ENCODE results near the gene PPY.
"Not testable (repeated sequence)": the region's sequence is repeated elsewhere in the genome, so short reads cannot be mapped to it uniquely, and the experiment has no call there.

Gene PPY

GRCh38 chr17:43962479-43962878 lies 20.2 kb upstream of the PPY start:
- DNase-seq = no peak

- DNase-seq = no peak
These were observed 19.7 kb upstream of the PPY start for GRCh38 chr17:43961954-43962353.

- not testable (repeated sequence) for DNase-seq
These were observed 19.0 kb upstream of the PPY start for GRCh38 chr17:43961292-43961691.

GRCh38 chr17:43958748-43959352 lies 16.6 kb upstream of the PPY start:
- no peak for DNase-seq

- DNase-seq = no peak
These were observed 13.9 kb upstream of the PPY start for GRCh38 chr17:43956222-43956621.

GRCh38 chr17:43953746-43954145 lies 11.5 kb upstream of the PPY start, which contains the start of gene PYY:
Gene PYY, minus strand, starts transcription at chr17:43953940. Its CDS starts 457 bp downstream, at chr17:43953483.
- no peak for DNase-seq

DNA sequence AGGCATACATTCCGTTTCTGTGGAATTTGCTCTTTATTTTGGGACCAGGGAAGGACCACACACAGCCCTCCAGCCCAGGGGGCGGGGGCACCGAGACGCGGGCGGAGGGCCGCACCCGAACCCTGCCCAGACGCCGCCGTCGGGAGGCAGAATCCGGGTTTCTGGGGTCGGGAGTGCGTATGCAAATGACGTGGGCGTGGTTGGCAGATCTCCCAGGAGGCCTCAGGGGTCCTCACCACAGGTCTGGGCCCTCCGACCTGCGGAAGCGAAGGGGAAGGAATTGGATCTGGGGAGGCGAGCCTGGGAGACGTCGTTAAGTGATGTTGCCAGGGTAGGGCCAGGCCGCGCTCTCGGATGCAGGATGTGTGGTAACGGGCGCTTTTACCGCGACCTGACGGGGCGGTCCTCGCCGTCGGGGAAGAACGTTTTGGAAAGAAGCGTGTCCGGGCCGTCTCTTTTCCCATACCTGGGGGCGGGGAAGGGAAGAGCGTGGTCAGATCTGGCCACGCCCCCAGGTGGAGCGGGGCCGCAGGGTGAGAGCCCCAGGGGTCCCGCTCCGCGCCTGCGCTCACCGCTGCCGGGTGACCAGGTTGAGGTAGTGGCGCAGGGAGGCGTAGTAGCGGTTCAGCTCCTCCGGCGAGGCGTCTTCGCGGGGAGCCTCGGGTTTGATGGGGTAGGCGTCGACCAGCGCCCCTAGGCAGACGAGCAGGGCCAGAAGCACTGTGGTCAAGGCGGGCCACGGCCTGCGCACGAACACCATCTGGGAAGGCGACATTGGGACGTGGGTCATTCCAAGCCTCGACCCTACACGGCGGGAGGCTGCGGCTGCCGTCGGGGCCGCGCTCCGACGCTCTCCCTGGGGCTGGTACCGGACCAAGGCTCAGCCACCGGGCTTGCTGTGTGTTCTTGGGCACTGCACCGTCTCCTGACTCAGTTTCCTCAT lies 10.7 kb upstream of the PPY start:
- no peak for DNase-seq

DNA sequence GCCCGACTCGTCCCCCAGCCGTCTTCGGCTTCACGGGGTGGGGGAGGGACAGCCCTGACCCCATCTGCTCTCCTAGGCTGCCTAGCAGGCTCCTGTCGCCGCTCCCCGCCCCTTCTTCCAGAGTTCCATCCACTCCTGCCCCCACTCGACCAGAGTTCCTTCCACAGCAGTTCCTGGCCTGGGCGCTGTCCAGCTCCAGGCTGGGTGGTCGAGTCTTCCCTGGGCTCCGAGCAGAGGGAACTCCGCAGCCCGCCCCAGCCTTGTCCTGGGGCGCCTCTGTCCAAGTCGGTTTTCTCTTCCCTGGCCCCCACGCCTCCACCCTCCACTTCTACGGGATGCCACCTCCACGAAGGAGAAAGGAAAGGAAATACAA lies 10.1 kb upstream of the PPY start:
- no peak for DNase-seq

DNA sequence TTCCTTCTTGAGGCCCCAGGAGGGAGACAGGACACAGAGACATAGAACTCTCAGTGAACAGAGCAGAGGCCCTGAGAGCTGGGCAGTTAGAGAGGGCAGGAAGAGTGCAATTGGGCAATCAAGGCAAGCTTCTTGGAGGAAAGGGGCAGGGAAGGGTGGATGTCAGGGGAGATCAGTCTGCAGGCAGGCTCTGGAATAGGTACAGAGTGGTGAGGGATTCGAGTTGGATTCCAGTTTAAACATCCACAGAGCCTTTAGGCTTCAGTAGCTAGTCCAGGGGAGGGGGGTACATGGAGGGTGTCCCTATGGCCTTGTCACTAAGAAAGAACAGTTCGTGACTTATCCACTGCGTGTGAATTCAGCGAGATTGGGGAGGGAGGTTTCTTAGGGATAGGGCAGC lies 9.5 kb upstream of the PPY start:
- DNase-seq = no peak

- no peak for DNase-seq
These were observed 8.3 kb upstream of the PPY start for GRCh38 chr17:43950554-43950953.

DNA sequence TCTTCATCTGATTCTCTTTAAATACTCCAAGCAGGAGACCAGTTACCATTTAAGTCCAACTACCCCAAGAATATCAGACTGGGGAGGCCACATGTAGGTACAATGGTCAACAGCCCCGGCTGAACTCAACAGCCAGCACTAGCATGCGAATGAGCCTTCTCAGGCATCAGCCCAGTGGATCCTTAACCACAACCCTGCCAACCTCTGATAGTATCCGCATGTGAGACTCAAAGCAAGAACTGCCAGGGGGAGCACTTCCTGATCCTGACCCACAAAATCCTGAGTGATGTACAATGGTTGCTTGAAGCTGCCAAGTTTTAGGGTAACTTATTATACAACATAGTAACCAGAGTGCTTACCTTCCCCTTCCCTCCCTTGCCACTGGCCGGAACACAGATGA lies 7.5 kb upstream of the PPY start:
- DNase-seq = no peak

DNA sequence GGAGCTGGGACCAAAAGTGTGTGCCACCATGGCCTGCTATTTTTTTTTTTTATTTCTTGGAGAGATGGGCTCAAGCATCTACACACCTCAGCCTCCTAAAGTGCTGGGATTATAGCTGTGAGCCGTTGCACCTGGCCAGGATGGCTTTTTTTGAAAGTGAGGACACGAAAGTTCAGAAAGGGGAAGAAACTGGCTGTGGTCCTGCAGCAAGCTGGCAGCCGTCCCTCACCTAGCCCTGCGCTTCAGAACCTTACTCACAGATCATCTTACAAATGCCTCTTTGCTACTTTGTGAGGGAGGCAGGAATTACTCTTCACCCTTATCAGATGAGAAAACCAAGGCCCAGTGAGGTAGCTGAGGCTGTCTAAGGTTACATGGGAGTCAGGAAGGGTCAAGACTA lies 4.5 kb upstream of the PPY start:
- DNase-seq = no peak

DNA sequence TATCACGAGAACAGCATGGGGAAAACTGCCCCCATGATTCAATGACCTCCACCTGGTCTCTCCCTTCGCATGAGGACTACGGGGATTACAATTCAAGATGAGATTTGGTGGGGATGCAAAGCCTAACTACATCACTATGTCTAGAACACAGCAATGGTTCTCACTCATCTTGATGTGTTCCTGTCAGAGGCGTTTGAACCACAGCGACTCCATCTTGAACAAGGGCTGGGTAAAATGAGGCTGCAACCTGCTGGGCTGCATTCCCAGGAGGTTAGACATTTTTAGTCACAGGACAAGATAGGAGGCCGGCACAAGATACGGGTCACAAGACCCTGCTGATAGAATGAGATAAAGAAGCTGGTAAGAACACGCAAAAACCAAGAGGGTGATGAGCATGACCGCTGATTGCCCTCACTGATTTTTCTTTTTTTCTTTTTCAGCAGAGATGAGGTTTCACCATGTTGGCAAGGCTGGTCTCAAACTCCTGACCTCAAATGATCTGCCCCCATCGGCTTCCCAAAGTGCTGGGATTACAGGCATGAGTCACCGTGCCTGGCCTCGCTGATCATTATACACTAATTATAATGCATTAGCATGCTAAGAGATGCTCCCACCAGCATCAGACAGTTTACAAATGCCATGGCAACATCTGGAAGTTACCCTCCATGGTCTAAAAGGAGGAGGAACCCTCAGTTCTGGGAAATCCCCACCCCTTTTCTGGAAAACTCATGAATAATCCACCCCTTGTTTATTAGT lies 3.0 kb upstream of the PPY start:
- no peak for DNase-seq

GRCh38 chr17:43940630-43941029 lies 1.6 kb downstream of the PPY start:
- no peak for DNase-seq

GRCh38 chr17:43939886-43940285 lies 2.4 kb downstream of the PPY start:
- DNase-seq = no peak

DNA sequence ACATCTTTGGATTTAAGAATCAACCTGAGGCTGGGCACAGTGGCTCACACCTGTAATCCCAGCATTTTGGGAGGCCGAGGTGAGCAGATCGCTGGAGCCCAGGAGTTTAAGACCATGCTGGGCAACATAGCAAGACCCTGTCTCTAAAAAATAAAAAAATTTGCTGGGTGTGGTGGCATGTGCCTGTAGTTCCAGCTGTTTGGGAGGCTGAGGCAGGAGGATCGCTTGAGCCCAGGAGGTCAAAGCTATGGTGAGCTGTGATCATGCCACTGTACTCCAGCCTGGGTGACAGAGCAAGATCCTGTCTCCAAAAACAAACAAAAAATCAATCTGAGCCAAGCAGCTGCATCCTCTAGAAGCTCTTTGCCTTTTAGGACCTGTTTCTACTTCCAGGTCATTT lies 2.8 kb downstream of the PPY start:
- DNase-seq = not testable (repeated sequence)

GRCh38 chr17:43938838-43939182 lies 3.5 kb downstream of the PPY start:
- no peak for DNase-seq

DNA sequence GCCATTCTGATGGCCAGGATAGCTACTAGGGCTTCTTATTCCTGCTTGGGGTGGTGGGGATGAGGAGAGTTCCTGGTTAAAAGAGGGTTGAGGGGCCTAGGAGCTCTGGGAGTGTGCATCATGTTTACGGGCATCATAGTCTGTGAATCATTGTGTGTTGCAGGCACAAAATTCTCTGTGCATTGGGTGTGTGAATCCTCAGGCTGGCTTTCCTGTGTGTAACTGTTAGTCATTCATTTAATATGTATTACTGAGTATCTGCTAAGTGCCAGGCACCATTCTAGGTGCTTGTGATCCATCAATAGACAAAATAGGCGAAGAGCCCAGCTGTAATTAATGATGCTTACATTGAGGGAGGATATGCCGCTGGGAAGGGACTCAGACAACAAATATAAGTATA lies 5.8 kb downstream of the PPY start:
- no peak for DNase-seq

DNA sequence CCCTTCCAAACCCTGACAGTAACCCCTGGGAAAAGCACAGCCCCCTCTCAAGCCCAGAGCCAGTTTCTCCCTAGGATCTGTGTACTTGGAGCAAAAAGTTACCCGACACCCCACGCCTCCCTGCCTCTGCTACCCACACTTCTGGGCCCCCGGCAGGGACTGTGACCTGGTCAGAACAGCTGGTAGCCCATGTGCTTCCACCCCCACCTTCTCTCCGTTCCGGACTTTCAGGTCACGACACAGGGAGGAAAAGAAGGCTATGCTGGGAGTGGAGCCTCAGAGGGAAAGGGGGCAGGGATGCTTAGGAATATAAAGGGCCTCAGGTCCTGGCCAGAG lies 6.4 kb downstream of the PPY start:
- no peak for DNase-seq

- no peak for DNase-seq
These were observed 6.9 kb downstream of the PPY start for GRCh38 chr17:43935204-43935925.

DNA sequence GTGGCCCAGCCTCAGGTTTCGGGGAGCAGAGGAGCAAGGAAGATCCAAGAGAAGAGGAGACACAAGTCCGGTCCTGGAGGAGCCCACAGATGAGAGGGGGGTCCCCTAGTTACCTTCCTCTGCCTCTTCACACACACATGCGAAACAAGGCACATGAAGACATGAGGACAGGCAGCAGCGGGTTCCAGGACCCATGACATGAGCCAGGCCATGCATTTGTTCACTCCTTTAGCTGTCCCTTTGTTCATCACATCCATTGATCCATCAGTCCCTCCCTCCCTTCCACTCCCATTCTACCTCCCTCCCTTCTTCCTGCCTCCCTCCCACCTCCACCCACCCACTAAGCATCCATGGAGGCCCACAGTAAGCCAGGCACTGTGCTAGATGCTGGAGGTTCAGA lies 9.4 kb downstream of the PPY start:
- no peak for DNase-seq

- DNase-seq = no peak
These were observed 9.9 kb downstream of the PPY start for GRCh38 chr17:43932357-43932756.

DNA sequence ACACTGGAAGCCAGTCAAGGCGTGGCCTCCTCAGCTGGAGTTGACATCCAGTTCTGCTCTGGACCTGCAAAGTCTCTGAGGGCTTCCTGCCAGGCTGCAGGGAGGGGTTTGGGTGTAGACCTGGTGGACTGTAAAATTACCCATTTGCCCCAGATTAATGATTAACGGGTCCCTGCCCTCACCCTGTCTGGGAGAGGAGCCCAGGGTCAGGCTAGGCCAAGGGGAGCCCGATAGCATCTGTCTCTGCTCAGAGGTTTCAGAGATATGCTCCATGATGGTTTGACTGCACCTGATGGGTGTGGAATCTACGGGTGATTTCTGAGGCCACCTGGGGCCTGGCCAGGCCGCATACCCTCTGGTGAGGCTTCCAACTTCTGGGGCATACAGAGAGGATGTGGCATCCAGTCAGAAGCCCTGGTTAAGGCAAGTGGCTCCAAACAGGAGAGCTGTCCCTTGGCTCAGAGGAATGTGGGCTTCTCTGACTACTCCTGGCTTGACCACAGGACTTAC lies 11.2 kb downstream of the PPY start:
- DNase-seq = no peak
